ENCODE data around the gene DOCK6. TPM values are rescaled to one million over a fixed set of nuclear protein-coding genes. Genes with fewer than 3 reads are reported as not detected.

The DOCK6 gene
- total RNA-seq, 2 experiments from 2014 or later: 24.1 to 74.6 TPM

DNA sequence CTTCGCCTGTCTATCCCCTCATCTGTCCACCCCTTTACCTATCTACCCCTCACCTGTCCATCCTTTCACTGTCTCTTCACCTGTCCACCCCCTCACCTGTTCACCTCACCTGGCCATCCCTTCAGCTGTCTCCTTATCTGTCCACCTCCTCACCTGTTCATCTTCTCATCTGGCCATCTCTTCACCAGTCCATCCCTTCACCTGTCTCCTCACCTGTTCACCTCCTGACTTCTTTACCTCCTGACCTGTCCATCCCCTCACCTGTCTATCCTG lies 51.7 kb downstream of the DOCK6 start:
- CTCF ChIA-PET (ENCODE audit: unreplicated experiment): no interaction called here
- BruUV-seq (replicated peaks): no TSS peak
- intact Hi-C loops (cut with micrococcal nuclease; ENCODE audit: unreplicated experiment): no loop called here
- Histone ChIP-seq H3K27ac (ENCODE audit: low read depth, low read length, poor library complexity, severe bottlenecking) (no peak overlapping the region), H3K9me3 (ENCODE audit: low read length) (no peaks in the 10 kb centered on the region), H4K20me1 (ENCODE audit: insufficient read depth, low read length) (no peaks in the 10 kb centered on the region), H3K36me3 (ENCODE audit: insufficient read depth, low read length) (peaks cover 12% of the 10 kb centered on the region; the same call in 1 of the 2 replicates), H3K79me2 (ENCODE audit: insufficient read depth, low read depth, low read length) (no peaks in the 10 kb centered on the region), H3K9me2 (ENCODE audit: insufficient read depth, low read length) (no peaks in the 10 kb centered on the region), H2AFZ (ENCODE audit: low read length) (no peak overlapping the region), H3K4me2 (ENCODE audit: low read length) (no peak overlapping the region), H3K4me1 (ENCODE audit: insufficient read depth, low read length, poor library complexity, severe bottlenecking) (peaks cover 13% of the 10 kb centered on the region), H3K4me3 (ENCODE audit: low read depth, low read length, poor library complexity, severe bottlenecking) (no peak overlapping the region)
- POLR2A ChIA-PET: no interaction called here
- TF ChIP-seq, protein P1, sequence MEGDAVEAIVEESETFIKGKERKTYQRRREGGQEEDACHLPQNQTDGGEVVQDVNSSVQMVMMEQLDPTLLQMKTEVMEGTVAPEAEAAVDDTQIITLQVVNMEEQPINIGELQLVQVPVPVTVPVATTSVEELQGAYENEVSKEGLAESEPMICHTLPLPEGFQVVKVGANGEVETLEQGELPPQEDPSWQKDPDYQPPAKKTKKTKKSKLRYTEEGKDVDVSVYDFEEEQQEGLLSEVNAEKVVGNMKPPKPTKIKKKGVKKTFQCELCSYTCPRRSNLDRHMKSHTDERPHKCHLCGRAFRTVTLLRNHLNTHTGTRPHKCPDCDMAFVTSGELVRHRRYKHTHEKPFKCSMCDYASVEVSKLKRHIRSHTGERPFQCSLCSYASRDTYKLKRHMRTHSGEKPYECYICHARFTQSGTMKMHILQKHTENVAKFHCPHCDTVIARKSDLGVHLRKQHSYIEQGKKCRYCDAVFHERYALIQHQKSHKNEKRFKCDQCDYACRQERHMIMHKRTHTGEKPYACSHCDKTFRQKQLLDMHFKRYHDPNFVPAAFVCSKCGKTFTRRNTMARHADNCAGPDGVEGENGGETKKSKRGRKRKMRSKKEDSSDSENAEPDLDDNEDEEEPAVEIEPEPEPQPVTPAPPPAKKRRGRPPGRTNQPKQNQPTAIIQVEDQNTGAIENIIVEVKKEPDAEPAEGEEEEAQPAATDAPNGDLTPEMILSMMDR (conservative IDR thresholded peaks at IDR 0.05; ENCODE audit: low read length): no peak
- no peak for TF ChIP-seq EZH2phosphoT487 (IDR thresholded peaks at IDR 0.05; ENCODE audit: borderline replicate concordance, low read depth, low read length)
- DNase-seq (ENCODE audit: low spot score): no peak

DNA sequence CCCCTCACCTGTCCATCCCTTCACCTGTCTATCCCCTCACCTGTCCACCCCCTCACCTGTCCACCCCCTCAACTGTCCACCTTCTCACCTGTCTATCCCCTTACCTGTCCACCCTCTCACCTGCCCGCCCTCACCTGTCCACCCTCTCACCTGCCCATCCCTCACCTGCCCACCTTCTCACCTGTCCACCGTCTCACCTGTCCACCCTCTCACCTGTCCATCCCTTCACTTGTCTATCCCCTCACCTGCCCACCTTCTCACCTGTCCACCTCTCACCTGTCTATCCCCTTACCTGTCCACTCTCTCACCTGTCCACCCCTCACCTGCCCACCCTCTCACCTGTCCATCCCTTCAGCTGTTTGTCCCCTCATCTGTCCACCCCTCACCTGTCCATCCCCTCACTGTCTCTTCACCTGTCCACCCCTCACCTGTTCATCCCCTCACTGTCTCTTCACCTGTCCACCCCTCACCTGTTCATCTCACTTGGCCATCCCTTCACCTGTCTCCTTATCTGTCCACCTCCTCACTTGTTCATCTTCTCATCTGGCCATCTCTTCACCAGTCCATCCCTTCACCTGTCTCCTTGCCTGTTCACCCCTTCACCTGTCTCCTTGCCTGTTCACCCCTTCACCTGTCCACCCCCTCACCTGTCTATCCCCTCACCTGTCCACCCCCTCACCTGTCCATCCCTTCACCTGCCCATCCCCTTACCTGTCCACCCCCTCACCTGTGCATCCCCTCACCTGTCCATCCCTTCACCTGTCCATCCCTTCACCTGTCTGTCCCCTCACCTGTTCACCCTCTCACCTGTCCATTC lies 52.3 kb downstream of the DOCK6 start:
- Histone ChIP-seq H3K4me3 (ENCODE audit: low read depth, low read length, poor library complexity, severe bottlenecking) (no peak overlapping the region), H3K9me3 (ENCODE audit: low read length) (no peaks in the 10 kb centered on the region), H4K20me1 (ENCODE audit: insufficient read depth, low read length) (no peaks in the 10 kb centered on the region), H3K4me1 (ENCODE audit: insufficient read depth, low read length, poor library complexity, severe bottlenecking) (peaks cover 18% of the 10 kb centered on the region), H2AFZ (ENCODE audit: low read length) (no peak overlapping the region), H3K27ac (ENCODE audit: low read depth, low read length, poor library complexity, severe bottlenecking) (no peak overlapping the region), H3K9me2 (ENCODE audit: insufficient read depth, low read length) (no peaks in the 10 kb centered on the region), H3K36me3 (ENCODE audit: insufficient read depth, low read length) (peaks cover 12% of the 10 kb centered on the region; the same call in 1 of the 2 replicates), H3K79me2 (ENCODE audit: insufficient read depth, low read depth, low read length) (no peaks in the 10 kb centered on the region), H3K4me2 (ENCODE audit: low read length) (no peak overlapping the region)
- BruUV-seq (replicated peaks): no TSS peak
- CTCF ChIA-PET (ENCODE audit: unreplicated experiment): no interaction called here
- intact Hi-C loops (cut with micrococcal nuclease; ENCODE audit: unreplicated experiment): no loop called here
- TF ChIP-seq EZH2phosphoT487 (IDR thresholded peaks at IDR 0.05; ENCODE audit: borderline replicate concordance, low read depth, low read length): no peak
- TF ChIP-seq, protein P1 (conservative IDR thresholded peaks at IDR 0.05; ENCODE audit: low read length): no peak
- DNase-seq (ENCODE audit: low spot score): no peak
- POLR2A ChIA-PET: no interaction called here
